Measurements from ENCODE around the gene BCKDK.

- no peak for TF ChIP-seq SMC3 (IDR thresholded peaks at IDR 0.05; ENCODE audit: low read depth, low read length)
- no peak for TF ChIP-seq NRF1 (IDR thresholded peaks at IDR 0.05; ENCODE audit: low read depth, low read length)
- TF ChIP-seq TAF1 (IDR thresholded peaks at IDR 0.05; ENCODE audit: borderline replicate concordance, low read depth, low read length): no peak
- no peak for TF ChIP-seq RFX5 (IDR thresholded peaks at IDR 0.05; ENCODE audit: low read length)
- TF ChIP-seq CTCF (IDR thresholded peaks at IDR 0.05): no peak
- no peak for TF ChIP-seq EP300 (IDR thresholded peaks at IDR 0.05; ENCODE audit: borderline replicate concordance in 1 of 2, low read depth in 1 of 2, low read length in 1 of 2)
- no peak for TF ChIP-seq ELF1 (IDR thresholded peaks at IDR 0.05)
- TF ChIP-seq TEAD4 (IDR thresholded peaks at IDR 0.05; ENCODE audit: borderline replicate concordance, insufficient read depth): no peak
- TF ChIP-seq POLR2AphosphoS5 (IDR thresholded peaks at IDR 0.05; ENCODE audit: low read depth, low read length): no peak
- TF ChIP-seq MXI1 (IDR thresholded peaks at IDR 0.05; ENCODE audit: low read depth, low read length): no peak
- no peak for TF ChIP-seq RCOR1 (IDR thresholded peaks at IDR 0.05; ENCODE audit: low read length)
Measured at GRCh38 chr16:31088459-31089183, 19.6 kb upstream of the BCKDK start, which contains the start of gene PRSS53.
